Thymus (tissue), 14 donors: ENCODE data around the gene PHOSPHO1. TPM values are rescaled to one million over a fixed set of nuclear protein-coding genes. Genes with fewer than 3 reads are reported as not detected.
A peak's percentile ranks its signal among the peaks of the same experiment; 100 is the strongest.
"Not testable (repeated sequence)": the region's sequence is repeated elsewhere in the genome, so short reads cannot be mapped to it uniquely, and the experiment has no call there.

Experiments used
- DNase-seq, 9 donors: peaks; one replicate each; pipeline ENCODE4 v3.0.0-alpha.2; 2013; ENCODE audit warnings: low spot score in 9 of 9, low read depth in 6 of 9, missing footprints in 1 of 9
- H3K27ac ChIP-seq, 2 donors: one replicate each; pipeline ENCODE4 v1.5.1; 2013; ENCODE audit warnings: control low read depth in 1 of 2, low read depth in 1 of 2, low read length in 1 of 2, mild to moderate bottlenecking in 1 of 2, moderate library complexity in 1 of 2
- H3K27me3 ChIP-seq, 2 donors: one replicate each; pipeline ENCODE4 v1.5.1; 2013; ENCODE audit warnings: low read length in 1 of 2; ENCODE audit not compliant: control insufficient read depth in 2 of 2, insufficient read depth in 1 of 2
- H3K36me3 ChIP-seq, 2 donors: one replicate each; pipeline ENCODE4 v1.5.1; 2013; ENCODE audit warnings: low read length in 1 of 2, mild to moderate bottlenecking in 1 of 2, moderate library complexity in 1 of 2; ENCODE audit not compliant: control insufficient read depth in 2 of 2, insufficient read depth in 2 of 2
- H3K4me1 ChIP-seq, 2 donors: one replicate each; pipeline ENCODE4 v1.5.1; 2013; ENCODE audit warnings: low read length in 2 of 2; ENCODE audit not compliant: control insufficient read depth in 2 of 2, insufficient read depth in 2 of 2
- H3K4me3 ChIP-seq, 2 donors: one replicate each; pipeline ENCODE4 v1.5.1; 2013; ENCODE audit warnings: low read length in 2 of 2, control low read depth in 1 of 2, mild to moderate bottlenecking in 1 of 2
- H3K9me3 ChIP-seq, 2 donors: one replicate each; pipeline ENCODE4 v1.5.1; 2013; ENCODE audit warnings: low read length in 1 of 2, mild to moderate bottlenecking in 1 of 2; ENCODE audit not compliant: control insufficient read depth in 2 of 2, insufficient read depth in 1 of 2
- WGBS: extraction: QIAGEN DNeasy Blood & Tissue Kit; methylation state at CpG from one replicate; pipeline ENCODE4 v1.1.7; 2013; 5-methylcytosine and 5-hydroxymethylcytosine counted together
- long read RNA-seq, 10 donors: transcript quantifications; one replicate each; lab custom pipeline, GENCODE V29; 2026
- polyA plus RNA-seq: library from polyadenylated mRNA; stranded (reverse); fragments of 200-250 nt; gene quantifications from one replicate; pipeline ENCODE4 v1.2.3, GENCODE V29; 2013
- total RNA-seq: library from RNA; stranded (reverse); fragments of 120-200 nt; gene quantifications from one replicate; pipeline ENCODE4 v1.2.4, GENCODE V29; 2013
- donor health status: healthy.

The PHOSPHO1 gene
- total RNA-seq (1.8 TPM), polyA plus RNA-seq (0.50 TPM)
- long read RNA-seq, donor 1, result 0 reads
- long read RNA-seq, donor 2, result 0 reads
- long read RNA-seq, donor 3, partial matches to known transcripts, result 0 of 1 reads
- long read RNA-seq, donor 3, other reads (novel, unspliced or antisense), result 0 of 1 reads
- long read RNA-seq, donor 4, result 0 reads
- long read RNA-seq, donor 5, partial matches to known transcripts, result 0 of 5 reads
- long read RNA-seq, donor 5, other reads (novel, unspliced or antisense), result 0 of 5 reads
- long read RNA-seq, donor 6, partial matches to known transcripts, result 0 of 1 reads
- long read RNA-seq, donor 6, other reads (novel, unspliced or antisense), result 0 of 1 reads
- long read RNA-seq, donor 7, result 0 reads
- long read RNA-seq, donor 8, partial matches to known transcripts, result 0 of 1 reads
- long read RNA-seq, donor 8, other reads (novel, unspliced or antisense), result 0 of 1 reads
- long read RNA-seq, donor 9, result 0 reads
- long read RNA-seq, donor 10, partial matches to known transcripts, result 0 of 1 reads
- long read RNA-seq, donor 10, other reads (novel, unspliced or antisense), result 0 of 1 reads

- no peak within 1 kb of the TSS for H3K27ac ChIP-seq
- H3K4me3 ChIP-seq, result peak within 1 kb of the TSS; percentile 50 to 62
- peak in 8 of 9 donors; percentile 73 to 91 (median 79) for DNase-seq
- no peaks in the 10 kb centered on the region for H3K9me3 ChIP-seq
- H3K4me1 ChIP-seq, result peaks cover 5 to 16% of the 10 kb centered on the region in 2 donors
- H3K27me3 ChIP-seq, result peaks cover 37 to 78% of the 10 kb centered on the region in 2 donors
- H3K36me3 ChIP-seq, result no peaks in the 10 kb centered on the region
- WGBS, result 6% methylated on average over 58 of the region's 58 CpGs
These were observed at the start of gene PHOSPHO1 for GRCh38 chr17:49230636-49231562. TSS of gene PHOSPHO1 (minus strand) at chr17:49230787. CDS start at chr17:49226691, 4,096 bp downstream.

- no peaks in the 10 kb centered on the region for H3K4me1 ChIP-seq
- H3K27me3 ChIP-seq, result no peaks in the 10 kb centered on the region
- H3K27ac ChIP-seq, result no peak overlapping the region
- DNase-seq, result no peak
- no peak overlapping the region for H3K4me3 ChIP-seq
- H3K36me3 ChIP-seq, result no peaks in the 10 kb centered on the region
- H3K9me3 ChIP-seq, result no peaks in the 10 kb centered on the region
- WGBS, result 93% methylated on average over 5 of the region's 5 CpGs
These were observed 49.5 kb upstream of the PHOSPHO1 start for GRCh38 chr17:49280061-49280460.

- not testable (repeated sequence) for H3K27ac ChIP-seq, DNase-seq, H3K4me1 ChIP-seq, H3K4me3 ChIP-seq, H3K27me3 ChIP-seq, H3K36me3 ChIP-seq, H3K9me3 ChIP-seq
- 95% methylated on average over 11 of the region's 11 CpGs for WGBS
These were observed 48.9 kb upstream of the PHOSPHO1 start for GRCh38 chr17:49279263-49280015.

- Histone ChIP-seq H3K36me3 (no peaks in the 10 kb centered on the region), H3K9me3 (no peaks in the 10 kb centered on the region), H3K27me3 (no peaks in the 10 kb centered on the region), H3K4me3 (no peak overlapping the region), H3K27ac (no peak overlapping the region), H3K4me1 (no peaks in the 10 kb centered on the region)
- 85% methylated on average over 3 of the region's 3 CpGs for WGBS
- no peak for DNase-seq
These were observed 47.5 kb upstream of the PHOSPHO1 start for GRCh38 chr17:49278076-49278475.

GRCh38 chr17:49277638-49278037 is 47.1 kb upstream of the PHOSPHO1 start:
- Histone ChIP-seq H3K36me3 (no peaks in the 10 kb centered on the region), H3K27me3 (no peaks in the 10 kb centered on the region), H3K4me1 (no peaks in the 10 kb centered on the region), H3K27ac (no peak overlapping the region), H3K4me3 (no peak overlapping the region), H3K9me3 (no peaks in the 10 kb centered on the region)
- DNase-seq, result no peak
- 99% methylated on average over 13 of the region's 13 CpGs for WGBS

- not testable (repeated sequence) for H3K9me3 ChIP-seq, H3K36me3 ChIP-seq, H3K4me3 ChIP-seq, H3K4me1 ChIP-seq, H3K27me3 ChIP-seq, H3K27ac ChIP-seq, DNase-seq
- 97% methylated on average over 12 of the region's 12 CpGs for WGBS
These were observed 45.4 kb upstream of the PHOSPHO1 start for GRCh38 chr17:49275981-49276380.

GRCh38 chr17:49269356-49269755 is 38.8 kb upstream of the PHOSPHO1 start:
- H3K4me3 ChIP-seq, result no peak overlapping the region
- no peaks in the 10 kb centered on the region for H3K36me3 ChIP-seq
- no peak for DNase-seq
- no peaks in the 10 kb centered on the region for H3K4me1 ChIP-seq
- no peaks in the 10 kb centered on the region for H3K27me3 ChIP-seq
- 95% methylated on average over 5 of the region's 5 CpGs for WGBS
- no peaks in the 10 kb centered on the region for H3K9me3 ChIP-seq
- no peak overlapping the region for H3K27ac ChIP-seq

- H3K27me3 ChIP-seq, result no peaks in the 10 kb centered on the region
- H3K27ac ChIP-seq, result no peak overlapping the region
- H3K4me3 ChIP-seq, result no peak overlapping the region
- no peaks in the 10 kb centered on the region for H3K9me3 ChIP-seq
- no peak for DNase-seq
- no peaks in the 10 kb centered on the region for H3K4me1 ChIP-seq
- no peaks in the 10 kb centered on the region for H3K36me3 ChIP-seq
- WGBS, result 88% methylated on average over 3 of the region's 3 CpGs
These were observed 37.3 kb upstream of the PHOSPHO1 start for GRCh38 chr17:49267912-49268311.
